Suppressor macrophage (primary cell): ENCODE measurements around the gene STAT2.
"Not testable (repeated sequence)": the region's sequence is repeated elsewhere in the genome, so short reads cannot be mapped to it uniquely, and the experiment has no call there.

Experiments
- DNase-seq, 4 experiments: peaks; one replicate each; pipeline ENCODE4 v3.0.0-alpha.2; 2020 to 2022

The STAT2 gene

GRCh38 chr12:56324206-56324605, 35.7 kb downstream of the STAT2 start:
- DNase-seq, result no peak

DNA sequence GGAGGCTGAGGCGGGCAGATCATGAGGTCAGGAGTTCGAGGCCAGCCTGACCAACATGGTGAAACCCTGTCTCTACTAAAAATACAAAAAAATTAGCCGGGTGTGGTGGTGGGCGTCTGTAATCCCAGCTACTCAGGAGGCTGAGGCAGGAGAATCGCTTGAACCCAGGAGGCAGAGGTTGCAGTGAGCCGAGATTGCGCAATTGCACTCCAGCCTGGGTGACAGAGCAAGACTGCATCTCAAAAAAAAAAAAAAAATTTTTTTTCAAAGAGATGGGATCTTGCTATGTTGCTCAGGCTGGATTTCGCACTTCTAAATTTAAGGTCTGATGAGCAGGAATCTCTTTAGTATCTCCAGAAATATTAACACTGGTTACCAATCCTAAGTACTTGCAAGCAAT, 38.3 kb downstream of the STAT2 start:
- DNase-seq, result not testable (repeated sequence)

DNA sequence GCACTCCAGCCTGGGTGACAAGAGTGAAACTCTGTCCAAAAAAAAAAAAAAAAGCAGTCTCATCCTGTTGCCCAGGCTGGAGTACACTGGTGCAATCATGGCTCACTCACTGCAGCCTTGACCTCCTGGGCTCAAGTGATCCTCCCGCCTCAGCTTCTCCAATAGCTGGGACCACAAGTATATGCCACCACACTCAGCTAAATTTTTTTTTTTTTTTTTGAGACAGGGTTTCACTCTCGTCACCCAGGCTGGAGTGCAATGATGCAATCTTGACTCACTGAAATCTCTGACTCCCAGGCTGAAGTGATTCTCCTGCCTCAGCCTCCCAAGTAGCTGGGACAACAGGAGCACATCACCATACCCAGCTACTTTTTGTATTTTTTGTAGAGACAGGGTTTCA, 38.9 kb downstream of the STAT2 start:
- DNase-seq, result peak; percentile 41 to 79 (median 62)

DNA sequence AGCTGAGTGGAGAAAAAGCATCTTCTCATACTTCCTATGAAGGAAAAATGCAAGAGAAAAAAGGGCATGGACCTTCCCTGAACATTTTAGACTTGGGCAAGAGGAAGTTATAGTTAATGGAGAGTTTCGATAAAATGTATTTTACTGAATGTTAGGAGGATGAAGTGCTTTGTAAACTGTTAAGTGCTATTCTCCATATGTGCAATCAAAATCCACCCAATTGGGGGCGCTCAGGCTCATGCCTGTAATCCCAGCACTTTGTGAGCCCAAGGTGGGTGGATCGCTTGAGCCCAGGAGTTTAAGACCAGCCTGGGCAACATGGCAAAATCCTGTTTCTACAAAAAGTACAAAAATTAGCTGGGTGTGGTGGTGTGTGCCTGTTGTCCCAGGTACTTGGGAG, 42.2 kb downstream of the STAT2 start:
- DNase-seq, result no peak

GRCh38 chr12:56315622-56316473, 44.1 kb downstream of the STAT2 start, which contains the start of gene CNPY2:
Gene CNPY2, minus strand, starts transcription at chr12:56315988. Its CDS starts 771 bp downstream, at chr12:56315217.
- DNase-seq, result peak; percentile 94 to 97 (median 96)

DNA sequence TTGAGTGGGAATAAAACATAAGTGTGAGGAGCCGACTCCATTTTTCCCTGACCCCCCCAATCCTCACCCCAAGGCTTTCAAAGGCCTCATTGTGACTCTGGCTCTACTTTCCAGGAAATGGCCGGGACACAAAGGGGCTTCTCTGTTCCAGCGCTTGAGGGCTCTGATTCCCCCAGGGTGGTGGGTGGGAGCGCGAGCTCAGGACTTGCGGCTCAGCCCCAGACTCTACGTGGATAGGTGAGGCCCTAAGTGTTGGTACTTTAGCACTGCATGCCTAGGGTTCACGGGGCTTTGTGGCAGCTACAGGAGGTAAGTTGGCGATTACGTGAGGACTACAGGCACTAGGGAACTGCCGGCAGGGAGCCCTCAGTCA, 44.7 kb downstream of the STAT2 start:
- DNase-seq, result peak in 3 of 4 experiments; percentile 9 to 23 (median 18)

DNA sequence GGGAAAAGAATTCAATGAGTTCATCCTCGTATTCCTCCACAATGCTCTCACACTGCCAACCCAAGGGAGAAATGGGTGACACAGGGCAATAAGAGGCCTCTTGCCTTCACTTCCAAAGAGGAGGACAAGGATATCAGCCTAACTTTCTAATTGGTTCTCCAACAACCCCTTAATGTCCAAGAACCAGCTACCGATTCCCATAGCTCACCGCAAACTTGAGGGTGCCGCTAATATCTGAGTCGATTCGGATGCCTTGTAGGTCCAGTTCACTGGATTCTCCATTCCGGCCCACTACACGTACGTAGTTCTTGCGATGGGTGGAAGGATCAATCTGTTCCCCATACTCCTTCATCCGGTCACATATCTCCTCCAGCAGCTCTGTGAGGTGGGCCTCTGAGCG, 48.9 kb downstream of the STAT2 start:
- no peak for DNase-seq

- no peak for DNase-seq
Observed at GRCh38 chr12:56308714-56309113, 51.2 kb downstream of the STAT2 start.

- no peak for DNase-seq
Observed at GRCh38 chr12:56307221-56307965, 52.5 kb downstream of the STAT2 start.

- DNase-seq, result no peak
Observed at GRCh38 chr12:56304872-56305590, 54.9 kb downstream of the STAT2 start.

- DNase-seq, result no peak
Observed at GRCh38 chr12:56304276-56304675, 55.6 kb downstream of the STAT2 start.

DNA sequence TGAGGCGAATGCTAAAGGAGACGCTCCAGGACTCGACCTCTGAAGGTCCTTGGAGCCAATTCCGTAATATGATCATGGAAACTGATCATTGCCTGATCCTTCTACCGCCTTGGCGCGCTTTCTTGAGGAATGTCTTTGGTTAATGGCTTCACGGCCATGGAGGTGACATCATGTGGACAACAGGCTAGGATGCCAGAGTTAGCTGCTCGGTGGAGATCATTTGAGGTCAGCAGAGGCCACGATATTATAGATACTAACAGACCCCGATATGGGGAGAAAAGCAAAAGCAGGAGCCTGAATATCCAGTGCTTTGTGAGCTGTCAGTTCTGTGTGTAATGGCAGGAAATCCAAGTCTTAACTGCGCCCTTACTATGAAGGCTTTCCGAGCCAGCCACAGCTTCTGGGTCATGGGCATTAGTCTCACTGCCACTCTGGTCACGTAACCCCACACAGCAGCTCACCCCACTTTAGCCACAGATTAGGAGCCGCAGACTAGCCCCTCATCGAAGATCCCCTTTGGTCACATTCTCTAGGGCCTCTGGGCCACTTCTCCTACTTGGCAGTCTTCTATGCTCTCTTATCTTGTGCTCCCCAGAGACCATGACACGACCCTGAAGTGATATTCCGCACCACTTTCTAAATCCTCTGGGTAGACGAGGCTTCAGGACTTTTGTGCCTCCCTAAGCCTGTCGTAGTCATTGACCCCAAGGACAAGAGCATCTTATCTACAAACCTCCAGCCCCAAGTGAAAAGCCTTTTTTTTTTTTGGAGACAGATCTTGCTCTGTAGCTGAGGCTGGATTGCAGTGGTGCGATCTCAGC, 59.1 kb downstream of the STAT2 start:
- no peak for DNase-seq

GRCh38 chr12:56299853-56300643, 59.9 kb downstream of the STAT2 start, which contains the start of gene CS:
Gene CS, minus strand, starts transcription at chr12:56300330. Its CDS starts 129 bp downstream, at chr12:56300201.
- peak; percentile 99 to 100 (median 100) for DNase-seq

DNA sequence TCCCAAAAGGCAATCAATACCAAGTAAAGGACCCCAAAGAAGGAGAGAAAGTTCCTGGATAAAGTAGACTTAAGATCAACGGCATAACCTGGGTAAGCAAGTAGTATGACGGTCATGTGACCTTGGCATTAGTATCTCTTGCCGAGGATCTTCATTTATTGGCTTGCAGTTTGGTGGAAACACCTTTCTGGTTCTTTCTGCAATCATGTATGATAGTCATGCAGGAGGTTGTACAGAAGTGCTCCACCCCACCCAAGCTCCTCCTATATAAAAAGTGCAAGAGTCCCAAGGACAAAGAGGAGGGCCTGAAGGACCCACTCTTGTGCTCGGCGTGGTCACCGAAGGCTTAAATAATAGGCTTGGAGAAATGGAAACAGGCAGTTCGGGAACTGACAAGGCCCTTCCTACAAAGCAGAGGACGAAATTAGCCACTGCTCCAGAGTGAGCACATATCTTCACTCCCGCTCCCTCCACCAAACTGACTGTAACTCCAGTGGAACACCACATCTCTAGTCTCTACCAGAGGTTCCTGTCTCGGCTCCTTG, 60.5 kb downstream of the STAT2 start:
- no peak for DNase-seq

DNA sequence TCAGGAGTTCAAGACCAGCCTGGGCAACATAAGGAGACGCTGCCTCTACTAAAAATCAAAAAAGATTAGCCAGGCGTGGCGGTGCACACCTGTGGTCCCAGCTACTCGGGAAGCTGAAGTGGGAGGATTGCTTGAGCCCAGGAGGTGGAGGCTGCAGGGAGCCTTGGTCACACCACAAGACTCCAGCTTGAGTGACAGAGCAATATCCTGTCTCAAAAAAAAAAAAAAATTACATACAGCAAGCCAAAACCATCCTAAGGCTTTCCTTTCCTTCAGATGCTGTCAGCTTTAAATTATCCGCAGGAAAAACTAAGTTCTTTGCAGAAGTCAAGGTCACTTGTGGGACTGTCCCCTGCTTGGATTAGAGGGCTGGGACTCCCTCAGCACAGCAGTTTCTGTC, 61.1 kb downstream of the STAT2 start:
- DNase-seq, result no peak

DNA sequence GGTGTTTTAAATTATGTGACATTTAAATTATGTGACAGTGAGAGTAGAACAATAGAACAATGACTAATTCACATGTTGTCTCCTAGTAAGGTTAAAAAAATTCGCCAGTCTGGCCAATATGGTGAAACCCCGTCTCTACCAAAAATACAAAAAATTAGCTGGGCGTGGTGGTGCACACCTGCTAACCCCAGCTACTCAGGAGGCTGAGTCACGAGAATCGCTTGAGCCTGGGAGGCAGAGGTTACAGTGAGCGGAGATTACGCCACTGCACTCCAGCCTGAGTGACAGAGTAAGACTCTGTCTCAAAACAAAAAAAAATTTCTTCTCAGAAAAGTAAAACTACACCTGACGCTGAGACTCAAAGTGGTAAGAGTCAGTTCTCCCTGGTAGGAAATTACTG, 62.5 kb downstream of the STAT2 start:
- no peak for DNase-seq

DNA sequence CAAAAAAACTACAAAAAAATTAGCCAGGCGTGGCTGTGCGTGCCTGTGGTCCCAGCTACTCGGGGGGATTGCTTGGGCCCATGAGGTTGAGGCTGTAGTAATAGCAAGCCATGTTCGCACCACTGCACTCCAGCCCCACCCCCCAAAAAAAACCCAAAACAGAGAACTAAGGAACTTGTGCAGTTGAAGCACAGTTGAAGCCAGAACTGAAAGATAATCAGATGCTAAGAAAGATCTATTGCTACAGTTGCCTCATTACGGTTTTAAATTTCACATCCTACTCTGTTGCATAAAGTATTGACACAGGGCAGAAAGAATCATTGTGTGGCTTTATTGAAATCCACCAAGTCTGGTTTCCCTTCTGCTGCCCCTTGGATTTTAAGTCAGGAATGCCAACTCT, 63.6 kb downstream of the STAT2 start:
- DNase-seq, result peak in 1 of 4 experiments; percentile 20

- DNase-seq, result no peak
Observed at GRCh38 chr12:56293795-56294194, 66.1 kb downstream of the STAT2 start.
